Measurements from ENCODE around the gene VPS45. TPM values are rescaled to one million over a fixed set of nuclear protein-coding genes. Genes with fewer than 3 reads are reported as not detected.

The VPS45 gene
- total and polyA plus RNA-seq, 2 of the 13 experiments (the other 11 are each of a cell fraction or from before 2014, with no cell fraction given): 15.2 to 25.2 TPM

GRCh38 chr1:150186789-150187559 lies 119.4 kb downstream of the VPS45 start (continued):
- TF ChIP-seq ZBTB46 (CRISPR knock-in tag; IDR thresholded peaks at IDR 0.05; ENCODE audit: borderline replicate concordance): no peak
- TF ChIP-seq DMAP1 (CRISPR knock-in tag; IDR thresholded peaks at IDR 0.05): no peak
- TF ChIP-seq FIP1L1 (IDR thresholded peaks at IDR 0.05; ENCODE audit: borderline replicate concordance, insufficient read depth, low read depth, low read length): no peak
- TF ChIP-seq ZFP41 (CRISPR knock-in tag; IDR thresholded peaks at IDR 0.05; ENCODE audit: borderline replicate concordance): no peak
- TF ChIP-seq HINFP (CRISPR knock-in tag; IDR thresholded peaks at IDR 0.05; ENCODE audit: low read depth): no peak
- no peak; the same call in 1 of the 2 replicates for TF ChIP-seq ZNF460 (CRISPR knock-in tag; IDR thresholded peaks at IDR 0.05; ENCODE audit: borderline replicate concordance)
- no peak for TF ChIP-seq PHF21A (CRISPR knock-in tag; IDR thresholded peaks at IDR 0.05)
- no peak for TF ChIP-seq ZNF83 (CRISPR knock-in tag; IDR thresholded peaks at IDR 0.05; ENCODE audit: borderline replicate concordance)
- TF ChIP-seq SNAPC5 (CRISPR knock-in tag; IDR thresholded peaks at IDR 0.05; ENCODE audit: borderline replicate concordance): no peak
- TF ChIP-seq THAP11 (CRISPR knock-in tag; IDR thresholded peaks at IDR 0.05): no peak
- no peak for TF ChIP-seq RNF2 (conservative IDR thresholded peaks at IDR 0.05; ENCODE audit: low read depth)
- TF ChIP-seq POLR2G (IDR thresholded peaks at IDR 0.05; ENCODE audit: low read depth, low read length): no peak
- no peak for TF ChIP-seq GLMP (CRISPR knock-in tag; IDR thresholded peaks at IDR 0.05; ENCODE audit: borderline replicate concordance)

Data from HepG2 (cell line).